ENCODE results near the gene WBP2.

WBP2 gene

GRCh38 chr17:75808549-75808904, 46.6 kb downstream of the WBP2 start:
- Histone ChIP-seq H3K79me2 (ENCODE audit: low read length) (no peaks in the 10 kb centered on the region), H3K9me2 (replicated peaks; ENCODE audit: insufficient read depth, low read length) (no peaks in the 10 kb centered on the region), H3K9ac (ENCODE audit: low read length) (no peak overlapping the region), H3K27me3 (replicated peaks; ENCODE audit: insufficient read depth, low read length) (no peaks in the 10 kb centered on the region), H3K4me1 (ENCODE audit: low read length) (no peaks in the 10 kb centered on the region), H3K27ac (ENCODE audit: low read length) (no peak overlapping the region), H4K20me1 (ENCODE audit: insufficient read depth, low read length) (no peaks in the 10 kb centered on the region), H3F3A (ENCODE audit: insufficient read depth, low read length) (no peaks in the 10 kb centered on the region), H3K36me3 (replicated peaks; ENCODE audit: insufficient read depth, low read length) (peaks cover 5% of the 10 kb centered on the region; the same call in 1 of the 2 replicates), H3K4me2 (ENCODE audit: low read depth, low read length) (no peak overlapping the region), H2AFZ (ENCODE audit: low read length) (no peak overlapping the region), H3K9me3 (replicated peaks; ENCODE audit: insufficient read depth, low read length) (no peaks in the 10 kb centered on the region), H3K4me3 (ENCODE audit: low read length) (no peak overlapping the region)
- TF ChIP-seq CTCF (IDR thresholded peaks at IDR 0.05; ENCODE audit: low read length) (no peak), EZH2phosphoT487 (IDR thresholded peaks at IDR 0.05; ENCODE audit: low read length) (no peak), EZH2 (optimal IDR thresholded peaks at IDR 0.05; ENCODE audit: low read depth, low read length) (no peak)
- no peak for DNase-seq

DNA sequence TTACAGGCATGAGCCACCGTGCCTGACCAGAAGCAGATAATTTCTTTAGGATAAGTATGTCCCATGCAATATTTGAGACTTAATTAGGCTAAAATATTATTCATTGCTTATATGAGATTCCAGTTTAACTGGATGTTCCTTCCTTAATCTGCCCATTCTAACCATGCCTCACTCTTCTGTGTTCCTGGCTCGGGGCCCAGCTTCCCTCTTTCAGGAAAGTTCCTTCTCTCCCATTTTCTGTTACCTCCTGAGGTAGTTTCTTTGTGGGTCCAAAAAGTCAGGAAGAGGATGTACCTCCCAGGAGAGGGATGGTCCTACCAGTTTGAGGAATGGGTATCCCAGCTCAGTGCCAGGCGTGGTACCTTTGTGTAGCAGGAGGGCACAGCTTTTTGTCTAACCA, 47.3 kb downstream of the WBP2 start:
- Histone ChIP-seq H3K27ac (ENCODE audit: low read length) (no peak overlapping the region), H3K36me3 (replicated peaks; ENCODE audit: insufficient read depth, low read length) (peaks cover 5% of the 10 kb centered on the region; the same call in 1 of the 2 replicates), H3K9me2 (replicated peaks; ENCODE audit: insufficient read depth, low read length) (no peaks in the 10 kb centered on the region), H2AFZ (ENCODE audit: low read length) (no peak overlapping the region), H3K9ac (ENCODE audit: low read length) (no peak overlapping the region), H3F3A (ENCODE audit: insufficient read depth, low read length) (no peaks in the 10 kb centered on the region), H3K79me2 (ENCODE audit: low read length) (no peaks in the 10 kb centered on the region), H3K4me2 (ENCODE audit: low read depth, low read length) (no peak overlapping the region), H3K9me3 (replicated peaks; ENCODE audit: insufficient read depth, low read length) (no peaks in the 10 kb centered on the region), H3K4me1 (ENCODE audit: low read length) (no peaks in the 10 kb centered on the region), H3K27me3 (replicated peaks; ENCODE audit: insufficient read depth, low read length) (no peaks in the 10 kb centered on the region), H4K20me1 (ENCODE audit: insufficient read depth, low read length) (no peaks in the 10 kb centered on the region), H3K4me3 (ENCODE audit: low read length) (no peak overlapping the region)
- DNase-seq = no peak
- TF ChIP-seq EZH2phosphoT487 (IDR thresholded peaks at IDR 0.05; ENCODE audit: low read length) (no peak), EZH2 (optimal IDR thresholded peaks at IDR 0.05; ENCODE audit: low read depth, low read length) (no peak), CTCF (IDR thresholded peaks at IDR 0.05; ENCODE audit: low read length) (no peak)

- H3K27ac ChIP-seq (ENCODE audit: low read length) = no peak overlapping the region
- H3K36me3 ChIP-seq (replicated peaks; ENCODE audit: insufficient read depth, low read length) = peaks cover 5% of the 10 kb centered on the region; the same call in 1 of the 2 replicates
- H3K4me3 ChIP-seq (ENCODE audit: low read length) = no peak overlapping the region
- H3K9me3 ChIP-seq (replicated peaks; ENCODE audit: insufficient read depth, low read length) = no peaks in the 10 kb centered on the region
- no peak for DNase-seq
- no peak overlapping the region for H2AFZ ChIP-seq (ENCODE audit: low read length)
- H3K9ac ChIP-seq (ENCODE audit: low read length) = no peak overlapping the region
- H3K4me2 ChIP-seq (ENCODE audit: low read depth, low read length) = no peak overlapping the region
- peaks cover 4% of the 10 kb centered on the region; the same call in 1 of the 2 replicates for H3K79me2 ChIP-seq (ENCODE audit: low read length)
- TF ChIP-seq EZH2 (optimal IDR thresholded peaks at IDR 0.05; ENCODE audit: low read depth, low read length) (no peak), EZH2phosphoT487 (IDR thresholded peaks at IDR 0.05; ENCODE audit: low read length) (no peak), CTCF (IDR thresholded peaks at IDR 0.05; ENCODE audit: low read length) (no peak)
- no peaks in the 10 kb centered on the region for H3K4me1 ChIP-seq (ENCODE audit: low read length)
- no peaks in the 10 kb centered on the region for H3K9me2 ChIP-seq (replicated peaks; ENCODE audit: insufficient read depth, low read length)
- H4K20me1 ChIP-seq (ENCODE audit: insufficient read depth, low read length) = no peaks in the 10 kb centered on the region
- no peaks in the 10 kb centered on the region for H3K27me3 ChIP-seq (replicated peaks; ENCODE audit: insufficient read depth, low read length)
- H3F3A ChIP-seq (ENCODE audit: insufficient read depth, low read length) = no peaks in the 10 kb centered on the region
Observed at GRCh38 chr17:75806822-75807500, 48.2 kb downstream of the WBP2 start.

Data from MM.1S (cell line).